Measurements from ENCODE around the gene PIH1D2. TPM values are rescaled to one million over a fixed set of nuclear protein-coding genes. Genes with fewer than 3 reads are reported as not detected.

The PIH1D2 gene
- total and polyA plus RNA-seq, 2 of the 4 experiments (the other 2 are of a cell fraction) = 1.1 TPM

- BruUV-seq (replicated peaks) = TSS peak; percentile 62
- TF ChIP-seq ELK1 (IDR thresholded peaks at IDR 0.05; ENCODE audit: borderline replicate concordance, low read depth, low read length) = no peak
- TF ChIP-seq RAD21 (IDR thresholded peaks at IDR 0.05; ENCODE audit: low read length) = no peak
- no peak for TF ChIP-seq MAFK (IDR thresholded peaks at IDR 0.05; ENCODE audit: low read depth, low read length)
- TF ChIP-seq CHD1 (IDR thresholded peaks at IDR 0.05; ENCODE audit: low read depth, low read length) = no peak
- no peak for TF ChIP-seq RFX5 (IDR thresholded peaks at IDR 0.05; ENCODE audit: low read depth, low read length)
- no peak for TF ChIP-seq CTCF (conservative IDR thresholded peaks at IDR 0.05; ENCODE audit: low read depth, low read length)
- TF ChIP-seq BHLHE40 (IDR thresholded peaks at IDR 0.05; ENCODE audit: low read depth, low read length) = no peak
- peak; percentile 81 for TF ChIP-seq USF2 (IDR thresholded peaks at IDR 0.05; ENCODE audit: low read depth, low read length)
- TF ChIP-seq MXI1 (IDR thresholded peaks at IDR 0.05; ENCODE audit: borderline replicate concordance, low read depth, low read length) = peak; percentile 87
- H4K20me1 ChIP-seq (ENCODE audit: insufficient read depth, low read length) = 0 out of 2 replicates have a peak, but pooled peaks cover 6% of the 10 kb centered on the region
- POLR2A ChIA-PET (ENCODE audit: unreplicated experiment) = interaction anchor here (0.5 kb wide), 1 partner anchor 23 kb away, joined by 3 read pairs; no protein-coding TSS in a partner anchor
- H3K79me1 ChIP-seq (ENCODE audit: low read depth in 1 of 2, low read length in 2 of 2) = peaks cover 36 to 58% of the 10 kb centered on the region in 2 experiments
- peak overlapping the region; percentile 98 for H2AK9ac ChIP-seq (replicated peaks; ENCODE audit: low read depth, low read length, poor library complexity)
- H2BK120ac ChIP-seq (ENCODE audit: low read depth, low read length) = peak overlapping the region; percentile 52
- dilution Hi-C loops (cut with HindIII; ENCODE audit: low sequenced_read_pairs, unreplicated experiment) (no loop called here), in situ Hi-C loops (cut with MboI; ENCODE audit: low sequenced_read_pairs) (no loop called here), intact Hi-C loops (cut with micrococcal nuclease) (loop anchor here (1.0 kb wide), 3 partner anchors 89 to 207 kb away; partner anchors contain the start of genes BCO2, CFAP68 and FDXACB1)
- ATAC-seq (ENCODE audit: low read depth) (peak; percentile 56), DNase-seq (peak; percentile 17)
- 3% methylated on average over 6 of the region's 19 CpGs; no CpG with 5 or more reads in 1 of the 2 experiments for WGBS, 2 experiments (ENCODE audit: extremely low coverage in 2 of 2, insufficient read length in 1 of 2)
- peaks cover 2% of the 10 kb centered on the region; the same call in 1 of the 2 replicates for H3K4me1 ChIP-seq (ENCODE audit: control insufficient read depth, insufficient read depth, low read length)
- no peak overlapping the region for H2BK20ac ChIP-seq (ENCODE audit: low read depth, low read length)
- H2AK5ac ChIP-seq (ENCODE audit: low read depth, low read length) = peak overlapping the region; percentile 92
- peak overlapping the region; percentile 23 for H3K18ac ChIP-seq (ENCODE audit: low read depth, low read length)
- peaks cover 22% of the 10 kb centered on the region for H3K36me3 ChIP-seq (ENCODE audit: control insufficient read depth, insufficient read depth, low read length)
- H2AFZ ChIP-seq (replicated peaks; ENCODE audit: low read length, poor library complexity) = peak overlapping the region; percentile 94
- peak overlapping the region; percentile 5; the same call in 1 of the 3 replicates for H2BK15ac ChIP-seq (ENCODE audit: low read depth, low read length)
- H3K27me3 ChIP-seq (ENCODE audit: control insufficient read depth, insufficient read depth, low read length) = no peaks in the 10 kb centered on the region
- H4K5ac ChIP-seq (ENCODE audit: low read depth, low read length) = peak overlapping the region; percentile 66
- H3K4me3 ChIP-seq (ENCODE audit: insufficient read depth, low read depth, low read length) = peak overlapping the region; percentile 78
- peak overlapping the region; percentile 80 for H3K56ac ChIP-seq (ENCODE audit: extremely low read depth, insufficient read depth, low read length)
- peak overlapping the region; percentile 82 for H4K91ac ChIP-seq (ENCODE audit: insufficient read depth, low read depth, low read length)
- peak overlapping the region; percentile 95 for H3K14ac ChIP-seq (replicated peaks; ENCODE audit: low read depth, low read length)
- H3K9me3 ChIP-seq (ENCODE audit: control insufficient read depth, insufficient read depth, low read length) = no peaks in the 10 kb centered on the region
- H4K8ac ChIP-seq (ENCODE audit: low read depth in 2 of 2, low read length in 2 of 2) = peak overlapping the region; percentile 78 to 97
- CTCF ChIA-PET = interaction anchor here (1.0 kb wide), 1 partner anchor 28 kb away, joined by 3 read pairs; no protein-coding TSS in a partner anchor
- H3K4ac ChIP-seq (ENCODE audit: low read depth, low read length) = peak overlapping the region; percentile 88
- peak overlapping the region; percentile 92 for H3K9ac ChIP-seq (ENCODE audit: low read depth, low read length)
- H3K4me2 ChIP-seq (ENCODE audit: low read depth, low read length) = peak overlapping the region; percentile 92
- peaks cover 5% of the 10 kb centered on the region for H3K9me1 ChIP-seq (ENCODE audit: insufficient read depth, low read length)
- peak overlapping the region; percentile 92 for H3K23ac ChIP-seq (ENCODE audit: low read depth, low read length)
- H2BK5ac ChIP-seq (ENCODE audit: low read depth, low read length, poor library complexity, severe bottlenecking) = peak overlapping the region; percentile 81
- peak overlapping the region; percentile 84 for H3K27ac ChIP-seq (ENCODE audit: insufficient read depth, low read length)
Observed at GRCh38 chr11:112085822-112086421, 12.1 kb upstream of the PIH1D2 start.
